Measurements from ENCODE around the gene NOXO1. TPM values are rescaled to one million over a fixed set of nuclear protein-coding genes. Genes with fewer than 3 reads are reported as not detected.

NOXO1 gene
- total and polyA plus RNA-seq, 9 of the 15 experiments (the other 6 are each of a cell fraction or from before 2014, with no cell fraction given) = not detected

DNA sequence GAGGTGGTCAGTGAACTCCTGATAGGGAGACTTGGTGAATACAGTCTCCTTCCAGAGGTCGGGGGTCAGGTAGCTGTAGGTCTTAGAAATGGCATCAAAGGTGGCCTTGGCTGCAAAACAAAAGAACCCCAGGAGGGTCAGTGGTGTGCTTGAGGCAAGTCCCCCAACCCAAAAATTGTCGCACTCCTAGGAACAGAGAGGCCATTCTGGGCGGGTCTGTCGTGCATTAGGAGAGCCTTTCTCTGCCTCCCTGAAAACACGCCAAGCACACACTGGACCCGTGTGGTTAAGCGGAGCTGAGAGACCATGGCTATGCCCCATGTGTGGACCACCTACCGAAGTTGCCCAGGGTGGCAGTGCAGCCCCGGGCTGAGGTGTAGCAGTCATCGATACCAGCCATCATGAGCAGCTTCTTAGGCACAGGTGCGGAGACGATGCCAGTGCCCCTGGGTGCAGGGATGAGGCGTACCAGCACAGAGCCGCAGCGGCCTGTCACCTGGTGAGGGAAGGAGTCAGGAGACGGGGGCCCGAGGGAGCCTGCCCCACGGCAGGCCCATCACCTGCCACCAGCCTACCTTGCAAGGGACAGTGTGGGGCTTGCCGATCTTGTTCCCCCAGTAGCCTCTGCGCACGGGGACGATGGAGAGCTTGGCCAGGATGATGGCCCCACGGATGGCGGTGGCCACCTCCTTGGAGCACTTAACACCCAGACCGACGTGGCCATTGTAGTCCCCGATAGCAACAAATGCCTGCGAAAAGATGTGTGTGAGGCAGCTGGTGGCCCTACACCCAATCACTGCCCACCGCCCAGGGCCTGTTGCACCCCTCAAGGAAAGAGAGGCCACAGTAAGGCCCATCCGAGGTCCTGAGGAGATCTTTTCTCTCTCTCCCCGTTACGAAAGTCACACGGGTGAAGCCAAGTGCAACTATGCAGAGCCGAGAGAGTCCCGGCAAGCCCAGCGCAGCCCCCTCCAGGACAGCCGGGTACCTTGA, 18.8 kb downstream of the NOXO1 start (continued):
- TF ChIP-seq CHD7 (IDR thresholded peaks at IDR 0.05; ENCODE audit: low read depth, low read length) (peak; percentile 60), PREB (CRISPR knock-in tag; IDR thresholded peaks at IDR 0.05) (0 out of 2 replicates have a peak, but pooled peaks have one; percentile 28), KDM5B (IDR thresholded peaks at IDR 0.05; ENCODE audit: insufficient replicate concordance, low read depth, low read length) (peak; percentile 9), PHF8 (IDR thresholded peaks at IDR 0.05; ENCODE audit: borderline replicate concordance, low read length) (0 out of 2 replicates have a peak, but pooled peaks have one; percentile 8), RBM39 (optimal IDR thresholded peaks at IDR 0.05; ENCODE audit: low read depth, low read length) (peak; percentile 33), SUPT5H (IDR thresholded peaks at IDR 0.05) (peak; percentile 53), SNRNP70 (optimal IDR thresholded peaks at IDR 0.05; ENCODE audit: low read depth, low read length) (peak; percentile 55)
- TF ChIP-seq, protein P1, sequence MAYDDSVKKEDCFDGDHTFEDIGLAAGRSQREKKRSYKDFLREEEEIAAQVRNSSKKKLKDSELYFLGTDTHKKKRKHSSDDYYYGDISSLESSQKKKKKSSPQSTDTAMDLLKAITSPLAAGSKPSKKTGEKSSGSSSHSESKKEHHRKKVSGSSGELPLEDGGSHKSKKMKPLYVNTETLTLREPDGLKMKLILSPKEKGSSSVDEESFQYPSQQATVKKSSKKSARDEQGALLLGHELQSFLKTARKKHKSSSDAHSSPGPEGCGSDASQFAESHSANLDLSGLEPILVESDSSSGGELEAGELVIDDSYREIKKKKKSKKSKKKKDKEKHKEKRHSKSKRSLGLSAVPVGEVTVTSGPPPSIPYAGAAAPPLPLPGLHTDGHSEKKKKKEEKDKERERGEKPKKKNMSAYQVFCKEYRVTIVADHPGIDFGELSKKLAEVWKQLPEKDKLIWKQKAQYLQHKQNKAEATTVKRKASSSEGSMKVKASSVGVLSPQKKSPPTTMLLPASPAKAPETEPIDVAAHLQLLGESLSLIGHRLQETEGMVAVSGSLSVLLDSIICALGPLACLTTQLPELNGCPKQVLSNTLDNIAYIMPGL (CRISPR knock-in tag; IDR thresholded peaks at IDR 0.05) = 0 out of 2 replicates have a peak, but pooled peaks have one; percentile 41
- TF ChIP-seq, protein P2, sequence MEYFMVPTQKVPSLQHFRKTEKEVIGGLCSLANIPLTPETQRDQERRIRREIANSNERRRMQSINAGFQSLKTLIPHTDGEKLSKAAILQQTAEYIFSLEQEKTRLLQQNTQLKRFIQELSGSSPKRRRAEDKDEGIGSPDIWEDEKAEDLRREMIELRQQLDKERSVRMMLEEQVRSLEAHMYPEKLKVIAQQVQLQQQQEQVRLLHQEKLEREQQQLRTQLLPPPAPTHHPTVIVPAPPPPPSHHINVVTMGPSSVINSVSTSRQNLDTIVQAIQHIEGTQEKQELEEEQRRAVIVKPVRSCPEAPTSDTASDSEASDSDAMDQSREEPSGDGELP (CRISPR knock-in tag; IDR thresholded peaks at IDR 0.05; ENCODE audit: borderline replicate concordance) = peak; percentile 19; the same call in 1 of the 2 replicates

Data from K562 (cell line).